Hematopoietic multipotent progenitor cell treated with erythropoietin and hydrocortisone succinate and interleukin-3 and kit ligand, for 4 days (in vitro differentiated cells): ENCODE results near the gene MET.
"Not testable (repeated sequence)": the region's sequence is repeated elsewhere in the genome, so short reads cannot be mapped to it uniquely, and the experiment has no call there.

Source experiments
- DNase-seq: peaks from one replicate; pipeline ENCODE4 v3.0.0-alpha.2; 2015

The MET gene

DNA sequence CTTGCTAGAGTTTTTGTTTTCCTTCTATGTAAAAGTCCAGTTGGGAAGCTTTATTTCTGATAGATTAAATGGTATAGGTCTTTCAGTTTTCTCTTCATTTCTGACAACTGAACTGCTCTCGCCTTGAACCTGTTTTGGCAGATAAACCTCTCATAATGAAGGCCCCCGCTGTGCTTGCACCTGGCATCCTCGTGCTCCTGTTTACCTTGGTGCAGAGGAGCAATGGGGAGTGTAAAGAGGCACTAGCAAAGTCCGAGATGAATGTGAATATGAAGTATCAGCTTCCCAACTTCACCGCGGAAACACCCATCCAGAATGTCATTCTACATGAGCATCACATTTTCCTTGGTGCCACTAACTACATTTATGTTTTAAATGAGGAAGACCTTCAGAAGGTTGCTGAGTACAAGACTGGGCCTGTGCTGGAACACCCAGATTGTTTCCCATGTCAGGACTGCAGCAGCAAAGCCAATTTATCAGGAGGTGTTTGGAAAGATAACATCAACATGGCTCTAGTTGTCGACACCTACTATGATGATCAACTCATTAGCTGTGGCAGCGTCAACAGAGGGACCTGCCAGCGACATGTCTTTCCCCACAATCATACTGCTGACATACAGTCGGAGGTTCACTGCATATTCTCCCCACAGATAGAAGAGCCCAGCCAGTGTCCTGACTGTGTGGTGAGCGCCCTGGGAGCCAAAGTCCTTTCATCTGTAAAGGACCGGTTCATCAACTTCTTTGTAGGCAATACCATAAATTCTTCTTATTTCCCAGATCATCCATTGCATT, 27.1 kb downstream of the MET start:
- no peak for DNase-seq

DNA sequence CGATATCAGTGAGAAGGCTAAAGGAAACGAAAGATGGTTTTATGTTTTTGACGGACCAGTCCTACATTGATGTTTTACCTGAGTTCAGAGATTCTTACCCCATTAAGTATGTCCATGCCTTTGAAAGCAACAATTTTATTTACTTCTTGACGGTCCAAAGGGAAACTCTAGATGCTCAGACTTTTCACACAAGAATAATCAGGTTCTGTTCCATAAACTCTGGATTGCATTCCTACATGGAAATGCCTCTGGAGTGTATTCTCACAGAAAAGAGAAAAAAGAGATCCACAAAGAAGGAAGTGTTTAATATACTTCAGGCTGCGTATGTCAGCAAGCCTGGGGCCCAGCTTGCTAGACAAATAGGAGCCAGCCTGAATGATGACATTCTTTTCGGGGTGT, 27.7 kb downstream of the MET start:
- DNase-seq, result no peak

DNA sequence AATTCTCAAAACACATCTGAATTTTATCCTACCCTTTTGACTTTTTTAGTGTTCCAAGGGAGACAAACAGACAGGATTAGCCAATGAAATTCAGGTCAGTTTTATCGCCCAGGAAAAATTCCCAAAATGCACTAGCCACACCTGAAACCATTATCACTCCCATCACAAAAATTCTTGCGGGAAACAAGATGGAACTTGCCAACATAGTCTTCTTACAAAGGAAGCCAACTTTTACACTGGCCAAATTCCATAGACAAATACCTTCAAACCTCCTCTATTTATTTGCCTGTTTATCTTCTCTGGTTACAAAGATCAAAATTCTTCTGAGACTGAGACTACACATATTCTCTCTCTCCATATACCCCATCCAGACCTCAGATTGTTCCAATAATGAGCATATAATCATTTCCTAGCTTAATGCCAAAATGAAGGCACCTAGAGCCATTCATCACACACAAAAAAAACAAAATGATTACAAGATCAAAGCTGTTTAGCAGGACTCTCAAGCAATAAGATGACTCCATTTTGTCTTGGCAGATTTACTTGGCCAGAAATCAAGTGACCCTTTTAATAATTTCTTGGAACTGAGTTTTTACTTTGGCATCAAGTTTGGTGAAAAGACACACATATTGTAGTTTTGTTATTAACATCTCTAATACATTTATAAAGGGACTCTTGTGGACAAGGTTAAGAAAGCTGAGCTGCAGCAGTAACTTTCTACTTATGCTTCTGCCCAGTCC, 30.2 kb downstream of the MET start:
- no peak for DNase-seq

DNA sequence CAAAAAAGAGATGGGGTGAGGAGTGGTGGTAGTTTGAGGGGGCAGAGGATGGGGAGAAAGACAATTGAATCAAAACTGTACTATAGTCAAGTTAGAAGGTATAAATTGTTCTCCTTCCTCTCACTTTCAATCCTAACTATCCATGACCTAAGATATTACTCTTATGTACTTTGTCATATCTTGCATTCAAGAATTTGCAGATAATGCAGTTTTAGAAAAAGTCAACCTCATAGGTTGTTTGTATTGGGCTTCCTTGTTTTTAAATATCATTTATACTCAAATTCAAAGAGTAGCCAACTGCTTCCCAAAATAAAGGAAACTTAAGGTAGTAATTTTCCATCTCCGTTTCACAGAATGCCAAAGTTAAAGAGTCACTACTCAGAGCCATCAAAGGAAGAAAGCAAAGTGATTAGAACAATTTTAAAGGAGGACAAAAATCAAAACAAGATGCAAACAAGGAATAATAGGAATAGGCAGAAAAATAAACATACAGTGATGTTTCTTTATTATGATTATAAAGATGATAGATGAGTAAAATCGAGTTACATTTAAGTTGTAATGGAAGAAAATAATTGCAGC, 32.7 kb downstream of the MET start:
- DNase-seq, result no peak

DNA sequence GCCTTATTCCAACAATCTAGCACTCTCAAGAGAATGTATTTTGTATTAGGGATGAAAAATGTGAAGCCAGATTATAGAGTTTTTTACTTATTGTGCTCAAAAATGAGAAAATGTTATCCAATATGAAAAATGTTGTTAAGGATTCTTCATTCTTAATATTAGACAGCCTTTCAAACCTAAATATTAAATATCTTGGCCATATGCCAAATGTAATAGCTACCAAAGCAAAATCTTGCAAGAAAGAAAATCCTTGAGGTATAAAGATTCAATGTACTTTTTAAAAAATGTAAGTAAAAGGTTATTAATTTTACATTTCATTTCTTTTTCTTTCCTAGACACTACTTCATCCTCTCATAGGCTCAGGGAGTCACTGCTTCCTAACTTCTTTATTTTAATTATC, 33.4 kb downstream of the MET start:
- no peak for DNase-seq

DNA sequence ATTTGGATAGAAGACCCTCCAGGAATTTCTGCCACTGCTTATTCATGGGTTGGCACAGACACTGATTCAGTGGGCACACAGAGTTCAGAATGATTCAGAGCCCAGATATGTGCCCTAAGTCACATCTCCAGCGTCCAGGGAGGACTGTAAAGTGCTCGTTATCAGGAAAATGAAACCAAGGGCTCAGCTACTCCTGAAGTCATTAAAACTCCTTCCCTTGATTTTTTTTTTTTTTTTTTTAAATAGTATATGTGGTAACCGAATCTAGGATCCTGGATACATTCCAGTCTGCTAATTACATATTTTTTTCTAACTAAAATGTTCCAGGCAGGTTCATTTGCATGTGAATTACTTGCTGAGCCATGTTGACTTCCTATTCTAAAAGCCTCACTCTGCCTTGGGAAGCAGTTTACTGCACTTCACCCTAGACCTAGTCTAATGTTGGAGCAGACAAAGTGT, 34.7 kb downstream of the MET start:
- DNase-seq, result no peak

DNA sequence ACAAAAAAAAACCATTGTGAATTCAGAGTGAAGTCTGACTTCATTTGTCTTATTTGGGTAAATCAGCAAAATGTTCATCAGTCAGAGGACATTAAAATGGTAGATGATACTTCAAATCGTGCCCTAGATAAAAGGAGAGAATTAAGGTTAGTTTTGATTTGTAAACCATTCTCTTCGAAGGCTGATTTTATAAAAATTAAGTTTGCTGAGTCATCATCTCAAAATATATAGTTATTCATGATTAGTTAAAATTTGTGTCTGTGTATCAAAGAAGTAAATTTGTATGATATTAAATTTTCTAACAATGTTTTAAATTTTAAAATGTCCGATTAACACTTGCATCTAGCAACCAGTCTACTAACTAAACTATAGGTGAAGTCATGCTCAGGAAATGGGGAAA, 35.3 kb downstream of the MET start:
- DNase-seq, result no peak

DNA sequence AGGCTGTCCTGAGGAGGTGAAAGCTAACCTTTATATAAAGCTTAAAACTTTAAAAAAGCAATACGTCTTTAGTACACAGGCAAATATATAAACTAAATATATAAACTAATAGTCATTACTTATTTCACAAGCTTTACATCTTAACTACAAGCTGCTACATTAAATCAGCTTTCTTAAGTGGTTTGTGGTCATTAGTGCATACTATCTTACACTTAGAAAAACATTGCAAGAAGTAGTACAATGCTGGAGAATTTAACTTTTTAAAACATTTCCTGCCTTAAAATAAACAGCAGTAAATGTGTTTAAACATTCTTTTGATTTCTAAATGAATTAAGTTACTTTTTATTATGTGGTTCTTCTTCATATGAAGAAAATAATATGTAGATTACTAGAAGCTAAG, 36.3 kb downstream of the MET start:
- DNase-seq, result no peak

DNA sequence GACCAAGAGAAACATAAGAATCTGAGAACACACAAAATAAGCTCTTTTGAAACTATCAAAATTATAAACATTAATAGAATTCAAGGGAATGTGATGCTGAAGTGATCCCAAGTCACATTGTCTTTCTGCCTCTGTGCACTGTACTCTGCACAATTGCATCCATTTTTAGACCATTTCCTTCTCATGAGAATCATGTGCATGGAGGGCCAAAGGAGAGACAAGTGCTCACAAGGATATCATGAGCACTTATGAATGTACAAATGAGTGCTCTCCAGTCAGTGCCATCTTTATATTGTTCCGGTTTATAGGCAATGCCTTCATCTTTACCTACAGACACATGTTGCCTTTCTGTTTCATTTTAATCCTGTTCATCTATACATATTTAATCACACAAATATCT, 36.9 kb downstream of the MET start:
- no peak for DNase-seq

DNA sequence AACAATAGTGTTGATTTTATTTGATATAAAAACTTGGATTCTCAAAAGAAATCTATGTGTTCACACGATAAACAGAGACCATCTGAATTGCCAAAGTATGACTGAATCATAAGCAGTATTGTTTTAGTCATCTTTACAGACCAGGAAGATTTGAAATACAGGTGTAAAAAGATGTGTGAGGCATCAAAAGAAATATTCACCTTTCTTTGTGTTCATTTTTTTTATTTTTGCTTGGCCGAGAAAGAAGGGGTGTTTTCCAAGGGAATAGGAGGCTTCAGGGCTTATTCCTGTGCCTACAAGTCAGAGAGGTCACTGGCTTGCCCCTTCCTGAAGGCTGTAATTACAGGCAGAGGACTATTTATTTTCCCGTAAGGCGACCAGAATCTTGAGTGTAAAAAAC, 37.3 kb downstream of the MET start:
- no peak for DNase-seq

DNA sequence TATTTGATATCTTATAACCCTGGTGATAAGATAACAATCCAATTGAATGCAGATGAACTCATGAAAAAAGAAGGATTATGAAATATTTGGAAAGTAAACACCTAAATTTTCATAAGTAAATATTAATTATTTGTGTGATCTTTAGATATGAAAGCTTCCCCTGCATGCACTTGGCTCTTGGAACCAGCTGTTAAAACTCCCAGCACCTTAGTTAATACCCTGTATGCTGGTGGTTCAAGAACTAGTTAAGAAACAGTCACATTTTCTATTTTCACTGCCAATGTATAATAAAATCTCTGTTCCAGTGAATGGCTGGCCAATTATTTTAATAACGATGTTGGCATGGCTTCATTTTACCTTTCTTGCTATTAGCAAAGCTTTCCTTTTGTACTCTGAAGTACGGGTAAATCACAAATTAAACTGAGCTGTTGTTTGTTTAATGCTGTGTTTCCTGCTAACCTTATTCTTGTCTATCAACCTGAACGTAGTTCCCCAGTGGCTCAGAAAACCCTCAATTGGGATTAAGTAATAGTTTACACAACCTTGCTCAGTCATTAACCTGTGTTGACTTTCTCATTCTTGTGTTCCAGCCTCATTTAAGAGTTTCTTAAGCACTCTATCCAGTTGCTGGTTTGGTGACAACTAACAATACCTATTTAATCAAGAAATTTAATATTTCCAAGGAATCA, 38.9 kb downstream of the MET start:
- no peak for DNase-seq

DNA sequence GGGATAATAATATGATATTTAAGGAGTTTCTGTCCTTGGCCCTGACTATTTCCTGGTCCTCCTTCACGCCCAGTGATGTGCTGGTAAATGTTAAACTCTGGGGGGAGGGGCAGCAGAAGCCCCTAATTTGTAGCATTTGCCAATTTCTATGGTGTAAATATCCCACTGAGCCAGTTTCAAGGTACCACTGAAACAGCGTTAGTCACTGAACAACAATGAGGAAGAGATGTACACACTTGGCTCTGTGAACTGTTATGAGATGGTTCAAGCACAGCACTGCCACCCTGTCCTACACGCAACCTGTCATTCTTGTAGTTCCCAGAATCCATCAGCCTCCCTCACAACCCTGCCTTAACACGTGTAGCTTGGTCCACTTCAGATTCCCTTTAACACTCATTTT, 39.8 kb downstream of the MET start:
- no peak for DNase-seq

DNA sequence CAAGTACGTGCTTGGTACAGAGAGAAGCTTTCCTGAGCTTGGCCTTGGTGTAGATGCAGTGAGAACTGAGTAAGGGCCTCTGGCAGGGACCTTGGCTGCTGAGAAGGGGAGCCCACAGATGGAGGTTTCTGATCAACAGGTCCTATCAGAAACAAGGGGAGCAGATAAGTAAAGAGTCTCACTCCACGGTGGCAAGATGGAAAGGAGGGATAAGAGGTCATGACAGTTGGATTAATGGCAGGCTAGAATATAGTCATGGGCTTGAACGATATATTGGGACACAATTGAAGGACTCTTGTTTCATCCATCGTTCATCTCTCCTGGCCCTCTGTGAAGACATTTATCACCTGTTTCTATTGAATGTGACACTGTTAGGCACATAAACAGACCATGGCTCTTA, 41.5 kb downstream of the MET start:
- no peak for DNase-seq

DNA sequence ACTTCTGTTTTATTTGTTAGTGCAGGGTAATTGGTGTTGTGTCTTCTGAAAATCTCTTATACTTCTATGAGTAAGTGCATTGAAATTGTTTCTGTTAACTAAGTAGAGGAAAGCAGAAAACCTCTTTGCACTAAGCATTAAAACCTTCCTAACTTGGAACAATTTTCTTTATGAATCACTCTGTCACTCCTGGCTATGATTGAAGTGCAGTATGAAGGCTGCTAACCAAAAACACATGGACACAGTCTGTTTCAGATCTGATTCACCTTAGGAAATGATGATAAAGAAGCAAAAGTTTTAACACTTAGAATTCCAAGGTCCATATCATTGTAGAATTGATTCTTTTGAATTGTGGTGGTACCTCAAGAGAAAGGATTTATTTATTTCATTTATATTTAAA, 41.9 kb downstream of the MET start:
- DNase-seq, result no peak

DNA sequence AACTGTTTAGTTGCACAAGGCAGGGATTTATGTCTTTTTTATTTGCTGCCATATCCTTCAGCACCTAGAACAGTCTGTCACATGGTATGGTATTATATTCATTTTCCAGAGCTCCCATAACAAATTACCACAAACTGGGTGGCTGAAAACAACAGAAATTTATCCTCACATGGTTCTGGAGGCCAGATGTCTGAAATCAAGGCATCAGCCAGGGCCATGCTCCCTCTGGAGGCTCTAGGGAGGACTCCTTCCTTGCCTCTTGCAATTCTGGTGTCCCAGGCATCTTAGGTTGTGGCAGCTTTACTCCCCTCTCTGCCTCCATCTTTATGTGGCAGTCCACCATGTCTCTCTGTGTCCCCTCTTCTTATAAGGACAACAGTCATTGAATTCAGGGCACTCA, 43.1 kb downstream of the MET start:
- DNase-seq, result no peak

DNA sequence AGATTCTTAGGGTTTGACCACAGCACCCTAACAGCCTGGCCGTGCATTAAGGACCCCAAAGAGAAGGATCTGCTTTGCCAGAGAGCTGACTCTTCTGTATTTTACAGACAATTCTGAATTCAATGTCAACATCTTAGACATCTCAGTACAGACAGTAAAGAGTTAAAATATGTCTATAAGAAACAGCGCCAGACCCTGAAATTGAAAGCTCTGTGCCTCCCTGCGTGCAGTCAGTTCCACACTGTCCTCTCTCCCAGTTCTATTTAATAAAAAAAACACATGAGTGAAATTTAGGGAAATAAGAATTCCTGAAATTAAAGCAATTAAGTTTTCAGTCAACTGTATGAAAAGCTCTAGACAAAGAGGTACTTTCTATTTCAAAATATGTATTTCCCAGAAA, 45.1 kb downstream of the MET start:
- no peak for DNase-seq

DNA sequence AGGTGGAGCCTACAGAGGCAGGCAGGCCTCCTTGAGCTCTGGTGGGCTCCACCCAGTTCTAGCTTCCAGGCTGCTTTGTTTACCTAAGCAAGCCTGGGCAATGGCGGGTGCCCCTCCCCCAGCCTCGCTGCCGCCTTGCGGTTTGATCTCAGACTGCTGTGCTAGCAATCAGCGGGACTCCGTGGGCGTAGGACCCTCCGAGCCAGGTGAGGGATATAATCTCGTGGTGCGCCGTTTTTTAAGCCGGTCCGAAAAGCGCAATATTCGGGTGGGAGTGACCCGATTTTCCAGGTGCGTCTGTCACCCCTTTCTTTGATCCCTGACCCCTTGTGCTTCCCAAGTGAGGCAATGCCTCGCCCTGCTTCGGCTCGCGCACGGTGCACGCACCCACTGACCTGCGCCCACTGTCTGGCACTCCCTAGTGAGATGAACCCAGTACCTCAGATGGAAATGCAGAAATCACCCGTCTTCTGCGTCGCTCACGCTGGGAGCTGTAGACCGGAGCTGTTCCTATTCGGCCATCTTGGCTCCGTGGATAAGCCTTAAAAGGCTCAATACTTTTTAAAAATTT, 52.0 kb downstream of the MET start:
- DNase-seq, result not testable (repeated sequence)

DNA sequence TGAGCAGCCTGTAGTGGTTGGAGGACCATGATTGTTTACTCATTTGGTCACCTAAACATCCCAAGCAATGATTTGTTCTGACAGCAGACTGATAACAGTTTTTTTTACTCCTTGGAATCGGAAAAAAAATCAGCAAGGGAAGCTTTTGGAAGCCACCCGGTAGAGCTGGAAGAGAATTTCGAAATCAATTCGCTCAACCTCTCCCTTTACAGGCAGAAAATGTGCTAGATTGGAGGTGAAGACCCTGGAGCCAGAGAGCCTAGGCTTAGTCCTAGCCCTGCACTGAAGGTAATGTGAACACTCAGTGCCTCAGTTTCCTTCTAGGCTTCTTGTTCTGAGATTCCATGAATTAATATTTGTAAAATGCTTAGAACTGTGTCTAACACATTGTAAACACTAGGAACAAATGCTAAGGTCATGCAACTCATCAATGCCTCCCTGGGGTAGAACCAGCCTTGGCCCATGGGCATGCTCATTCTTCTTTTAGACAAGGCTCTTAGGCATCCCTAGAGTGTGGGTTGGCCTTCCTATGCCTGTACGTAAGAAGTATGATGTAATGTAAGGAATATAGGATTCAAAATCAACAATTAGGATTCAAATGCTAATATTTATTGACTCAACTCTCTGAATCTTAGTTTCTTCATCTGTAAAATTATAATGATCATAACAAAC, 52.7 kb downstream of the MET start:
- no peak for DNase-seq

DNA sequence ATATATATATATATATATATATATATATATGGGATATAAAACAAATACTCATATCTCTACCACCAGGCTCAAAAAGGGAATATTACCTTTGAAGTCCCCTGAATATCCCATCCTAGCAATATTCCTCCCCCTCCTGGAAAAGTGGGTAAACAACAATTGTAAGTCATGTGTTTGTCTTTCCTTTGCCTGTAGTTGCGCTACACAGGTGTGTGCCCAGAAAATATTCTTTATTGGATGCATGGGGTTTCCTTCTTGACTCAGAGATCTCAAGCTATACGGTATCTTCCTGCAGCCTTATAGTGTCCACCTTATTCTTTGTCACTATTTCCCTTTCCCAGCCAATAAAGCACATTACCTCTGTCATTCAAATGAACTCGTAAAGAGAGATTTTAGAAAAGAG, 54.2 kb downstream of the MET start:
- DNase-seq, result no peak

DNA sequence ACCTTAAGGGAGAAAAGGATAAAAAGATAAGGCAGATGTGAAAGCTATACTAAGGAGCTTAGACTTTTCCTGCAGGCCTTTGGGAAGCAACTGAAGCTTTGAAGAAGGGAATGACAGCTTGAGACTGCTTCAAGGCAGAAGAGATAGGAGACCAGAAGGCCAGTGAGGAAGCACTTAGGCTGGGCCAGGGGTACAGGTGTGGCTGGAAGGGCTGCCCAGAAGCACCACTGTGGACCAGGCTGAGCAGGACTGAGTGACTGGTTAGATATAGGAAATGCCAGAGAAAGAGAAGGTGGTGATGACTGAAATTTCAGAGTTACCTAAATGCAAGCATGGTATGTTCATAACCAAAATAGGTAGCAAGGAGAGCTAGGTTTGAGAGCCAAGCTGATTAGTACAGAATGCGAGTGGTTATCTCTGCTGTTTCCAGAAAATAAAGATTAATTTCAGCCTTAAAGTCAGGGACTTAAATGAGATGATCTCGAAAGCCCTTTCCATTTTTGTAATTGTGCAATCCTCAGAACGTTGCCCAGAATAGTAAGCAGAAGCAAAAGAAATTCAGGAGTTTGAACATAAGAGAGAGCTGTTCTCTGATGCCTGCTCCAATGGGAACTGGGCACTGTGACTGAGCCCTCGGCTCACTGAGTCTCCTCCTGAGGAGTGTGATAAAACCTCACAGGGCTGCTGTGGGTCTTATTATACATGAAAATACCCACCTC, 54.9 kb downstream of the MET start:
- no peak for DNase-seq

DNA sequence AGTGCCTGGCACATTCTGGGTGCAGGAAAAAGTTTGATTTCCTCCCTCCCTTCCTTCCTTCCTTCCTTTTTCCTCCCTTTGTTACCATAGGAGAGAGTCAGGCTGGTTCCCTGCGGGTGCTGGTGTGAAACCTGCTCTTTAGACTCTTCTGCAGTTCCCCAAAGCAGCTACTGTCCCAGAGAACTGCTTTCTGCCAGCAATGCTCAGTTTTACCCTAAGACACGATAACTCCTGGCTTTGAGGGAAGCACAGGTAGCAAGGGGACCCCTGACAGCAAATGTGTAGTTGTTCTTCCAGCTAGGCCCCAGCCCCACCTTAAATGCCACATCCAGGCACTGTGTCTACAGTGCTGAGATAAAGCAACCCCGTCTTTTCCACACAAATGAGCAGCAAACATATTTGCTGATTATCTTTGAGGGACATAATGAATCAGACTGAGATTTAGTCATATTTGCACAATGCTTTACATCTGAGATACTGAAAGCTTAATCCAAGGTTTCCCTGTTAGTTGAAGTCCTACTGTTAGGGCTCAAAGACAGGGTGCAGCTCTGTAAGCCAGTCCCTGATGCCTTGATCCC, 55.5 kb downstream of the MET start:
- DNase-seq, result no peak

DNA sequence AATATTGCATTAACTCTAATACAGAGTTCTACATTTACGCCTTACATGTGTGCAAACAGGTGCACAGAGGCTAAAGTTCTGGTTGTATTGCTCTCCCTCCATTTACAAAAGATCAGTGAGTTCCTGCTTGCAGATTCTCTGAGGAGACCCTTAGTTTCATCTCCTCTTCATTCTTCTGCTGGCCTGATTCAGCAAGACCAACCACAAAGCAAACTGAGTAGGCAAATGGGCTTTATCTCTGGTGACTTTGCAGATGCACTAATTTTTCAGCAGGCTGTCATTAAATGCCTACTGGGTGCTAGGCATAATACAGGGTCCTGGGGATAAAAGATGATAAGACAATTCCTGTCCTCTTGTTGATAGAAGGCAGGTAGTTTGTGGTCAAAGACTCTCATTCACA, 56.4 kb downstream of the MET start:
- no peak for DNase-seq
